Liver (tissue), 9 donors: Measurements from ENCODE around the gene FRYL. TPM values are rescaled to one million over a fixed set of nuclear protein-coding genes. Genes with fewer than 3 reads are reported as not detected.

Source experiments
- DNase-seq: peaks from one replicate; pipeline ENCODE4 v3.0.0-alpha.2; 2017; ENCODE audit warnings: low spot score
- H3K27ac ChIP-seq, 2 donors: one replicate each; pipeline ENCODE4 v1.7.0; 2013; ENCODE audit warnings: inconsistent platforms in 2 of 2, low read length in 2 of 2, control low read depth in 1 of 2, low read depth in 1 of 2, mild to moderate bottlenecking in 1 of 2
- H3K27me3 ChIP-seq, 4 donors: one replicate each; pipeline versions ENCODE4 v1.6.1 to v1.7.0; 2013; ENCODE audit warnings: low read length in 3 of 4, inconsistent platforms in 1 of 4, mild to moderate bottlenecking in 1 of 4, moderate library complexity in 1 of 4; ENCODE audit not compliant: control insufficient read depth in 4 of 4, insufficient read depth in 4 of 4
- H3K36me3 ChIP-seq, 4 donors: one replicate each; pipeline versions ENCODE4 v1.6.1 to v1.7.0; 2013; ENCODE audit warnings: low read length in 3 of 4, mild to moderate bottlenecking in 3 of 4, low read depth in 1 of 4, moderate library complexity in 1 of 4; ENCODE audit not compliant: control insufficient read depth in 4 of 4, insufficient read depth in 3 of 4
- H3K4me1 ChIP-seq, 4 donors: one replicate each; pipeline versions ENCODE4 v1.6.1 to v1.7.0; 2013; ENCODE audit warnings: low read length in 3 of 4, mild to moderate bottlenecking in 3 of 4, moderate library complexity in 1 of 4; ENCODE audit not compliant: control insufficient read depth in 4 of 4, insufficient read depth in 4 of 4
- H3K4me3 ChIP-seq, 3 donors: one replicate each; pipeline versions ENCODE4 v1.6.1 to v1.7.0; 2013; ENCODE audit warnings: low read length in 3 of 3, control low read depth in 1 of 3, low read depth in 1 of 3, mild to moderate bottlenecking in 1 of 3
- H3K9ac ChIP-seq, 2 donors: one replicate each; pipeline ENCODE4 v1.7.0; 2013; ENCODE audit warnings: low read length in 2 of 2, mild to moderate bottlenecking in 2 of 2, moderate library complexity in 2 of 2, control low read depth in 1 of 2, low read depth in 1 of 2
- H3K9me3 ChIP-seq, 4 donors: one replicate each; pipeline versions ENCODE4 v1.6.1 to v1.7.0; 2013; ENCODE audit warnings: low read length in 3 of 4; ENCODE audit not compliant: control insufficient read depth in 4 of 4
- EGR1 ChIP-seq, 2 donors: IDR thresholded peaks; 2 replicates each; pipeline ENCODE4 v1.6.1; 2016 to 2018; ENCODE audit warnings: antibody characterized with exemption in 2 of 2, low read depth in 2 of 2
- FOXA1 ChIP-seq: IDR thresholded peaks from 2 replicates; pipeline ENCODE4 v1.6.1; 2016; ENCODE audit warnings: antibody characterized with exemption
- FOXA2 ChIP-seq: IDR thresholded peaks from 2 replicates; pipeline ENCODE4 v1.6.1; 2016; ENCODE audit warnings: antibody characterized with exemption
- GABPA ChIP-seq, 2 donors: IDR thresholded peaks in 1 of 2; conservative IDR thresholded peaks in 1 of 2; 2 replicates each; pipeline ENCODE4 v1.6.1; 2016; ENCODE audit warnings: antibody characterized with exemption in 2 of 2, mild to moderate bottlenecking in 1 of 2, moderate library complexity in 1 of 2
- HNF4A ChIP-seq, 2 donors: conservative IDR thresholded peaks; 2 replicates each; pipeline ENCODE4 v1.6.1; 2016; ENCODE audit warnings: antibody characterized with exemption in 2 of 2, mild to moderate bottlenecking in 2 of 2
- HNF4G ChIP-seq: IDR thresholded peaks from 2 replicates; pipeline ENCODE4 v1.6.1; 2016; ENCODE audit warnings: antibody characterized with exemption
- JUND ChIP-seq, 2 donors: IDR thresholded peaks; 2 replicates each; pipeline ENCODE4 v1.6.1; 2016; ENCODE audit warnings: antibody characterized with exemption in 2 of 2
- NR2F2 ChIP-seq: IDR thresholded peaks from 2 replicates; pipeline ENCODE4 v1.6.1; 2016; ENCODE audit warnings: antibody characterized with exemption
- RAD21 ChIP-seq, 2 donors: IDR thresholded peaks; 2 replicates each; pipeline ENCODE4 v1.6.1; 2016; ENCODE audit warnings: antibody characterized with exemption in 2 of 2, mild to moderate bottlenecking in 2 of 2
- RXRA ChIP-seq, 2 donors: IDR thresholded peaks; 2 replicates each; pipeline ENCODE4 v1.6.1; 2017 to 2018; ENCODE audit warnings: antibody characterized with exemption in 2 of 2, mild to moderate bottlenecking in 1 of 2
- SP1 ChIP-seq: IDR thresholded peaks from 2 replicates; pipeline ENCODE4 v1.6.1; 2018; ENCODE audit warnings: antibody characterized with exemption, mild to moderate bottlenecking
- TAF1 ChIP-seq: conservative IDR thresholded peaks from 2 replicates; pipeline ENCODE4 v1.6.1; 2016; ENCODE audit warnings: antibody characterized with exemption, mild to moderate bottlenecking
- YY1 ChIP-seq: IDR thresholded peaks from 2 replicates; pipeline ENCODE4 v1.6.1; 2016; ENCODE audit warnings: antibody characterized with exemption, mild to moderate bottlenecking
- WGBS: extraction: QIAGEN DNeasy Blood & Tissue Kit; methylation state at CpG from one replicate; pipeline ENCODE4 v1.1.7; 2013; 5-methylcytosine and 5-hydroxymethylcytosine counted together
- polyA plus RNA-seq, 2 donors: library from polyadenylated mRNA; stranded (reverse) in 1 of 2; unstranded in 1 of 2; fragments of 200-250 nt in 1 of 2; fragments of >200 nt in 1 of 2; fragmentation: Nextera tagmentation in 1 of 2; extraction: Ambion mirVana in 1 of 2; gene quantifications; one replicate each; pipeline versions ENCODE4 v1.2.1 to v1.2.3, GENCODE V29; 2013 to 2015
- total RNA-seq, 2 donors: library from RNA; depleted of rRNA; stranded (reverse); fragments of >200 nt; gene quantifications; one replicate each; pipeline ENCODE4 v1.2.3, GENCODE V29; 2014
- TF ChIP-seq, protein P1 (sequence below): IDR thresholded peaks from 2 replicates; pipeline ENCODE4 v1.6.1; 2016; ENCODE audit warnings: antibody characterized with exemption
- TF ChIP-seq, protein P2 (sequence below): IDR thresholded peaks from 2 replicates; pipeline ENCODE4 v1.6.1; 2016; ENCODE audit warnings: antibody characterized with exemption
- TF ChIP-seq, protein P3 (sequence below): IDR thresholded peaks from 2 replicates; pipeline ENCODE4 v1.6.1; 2016; ENCODE audit warnings: antibody characterized with exemption
- TF ChIP-seq, protein P4 (sequence below): fragments of 150-350 bp; IDR thresholded peaks from 2 replicates; pipeline ENCODE4 v1.5.1; 2017; ENCODE audit warnings: improper control_type of control experiment, low read depth, low read length; ENCODE audit not compliant: missing input control
- TF ChIP-seq, protein P5 (sequence below): IDR thresholded peaks from 2 replicates; pipeline ENCODE4 v1.6.1; 2016; ENCODE audit warnings: antibody characterized with exemption, mild to moderate bottlenecking
- donor health status: healthy.
- donor health status: healthy.
- donor health status: healthy.
- donor health status: healthy.
- donor health status: healthy.

Gene FRYL
- total and polyA plus RNA-seq, 4 donors: 5.3 to 79.0 (median 27.2) TPM

DNA sequence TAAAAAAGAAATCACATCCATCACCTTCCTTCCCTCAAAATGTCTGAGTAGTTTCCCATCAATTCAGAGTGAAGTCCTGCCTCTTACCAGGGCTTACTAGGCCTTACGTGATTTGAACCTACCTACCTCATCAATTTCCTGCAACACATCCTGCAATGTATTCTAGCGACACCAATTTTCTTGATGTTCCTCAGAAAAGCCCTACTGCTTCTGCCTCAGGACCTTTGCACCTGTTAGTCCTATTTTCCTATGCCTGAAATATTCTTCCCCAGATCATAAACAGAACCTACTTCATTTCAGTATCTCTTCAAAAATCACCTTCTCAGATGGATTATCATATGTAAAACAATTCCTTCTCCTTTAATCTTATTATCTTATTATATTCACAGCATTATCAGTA is 237.2 kb downstream of the FRYL start (continued):
- TF ChIP-seq, protein P1, sequence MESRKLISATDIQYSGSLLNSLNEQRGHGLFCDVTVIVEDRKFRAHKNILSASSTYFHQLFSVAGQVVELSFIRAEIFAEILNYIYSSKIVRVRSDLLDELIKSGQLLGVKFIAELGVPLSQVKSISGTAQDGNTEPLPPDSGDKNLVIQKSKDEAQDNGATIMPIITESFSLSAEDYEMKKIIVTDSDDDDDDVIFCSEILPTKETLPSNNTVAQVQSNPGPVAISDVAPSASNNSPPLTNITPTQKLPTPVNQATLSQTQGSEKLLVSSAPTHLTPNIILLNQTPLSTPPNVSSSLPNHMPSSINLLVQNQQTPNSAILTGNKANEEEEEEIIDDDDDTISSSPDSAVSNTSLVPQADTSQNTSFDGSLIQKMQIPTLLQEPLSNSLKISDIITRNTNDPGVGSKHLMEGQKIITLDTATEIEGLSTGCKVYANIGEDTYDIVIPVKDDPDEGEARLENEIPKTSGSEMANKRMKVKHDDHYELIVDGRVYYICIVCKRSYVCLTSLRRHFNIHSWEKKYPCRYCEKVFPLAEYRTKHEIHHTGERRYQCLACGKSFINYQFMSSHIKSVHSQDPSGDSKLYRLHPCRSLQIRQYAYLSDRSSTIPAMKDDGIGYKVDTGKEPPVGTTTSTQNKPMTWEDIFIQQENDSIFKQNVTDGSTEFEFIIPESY: no peak
- TF ChIP-seq, protein P2, sequence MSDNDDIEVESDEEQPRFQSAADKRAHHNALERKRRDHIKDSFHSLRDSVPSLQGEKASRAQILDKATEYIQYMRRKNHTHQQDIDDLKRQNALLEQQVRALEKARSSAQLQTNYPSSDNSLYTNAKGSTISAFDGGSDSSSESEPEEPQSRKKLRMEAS: no peak
- TF ChIP-seq NR2F2 (no peak), EGR1 (IDR thresholded peaks at IDR 0.05; ENCODE audit: low read depth in 2 of 2) (no peak), FOXA1 (no peak), RAD21 (IDR thresholded peaks at IDR 0.05) (no peak)
- TF ChIP-seq, protein P3, sequence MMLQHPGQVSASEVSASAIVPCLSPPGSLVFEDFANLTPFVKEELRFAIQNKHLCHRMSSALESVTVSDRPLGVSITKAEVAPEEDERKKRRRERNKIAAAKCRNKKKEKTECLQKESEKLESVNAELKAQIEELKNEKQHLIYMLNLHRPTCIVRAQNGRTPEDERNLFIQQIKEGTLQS: no peak

DNA sequence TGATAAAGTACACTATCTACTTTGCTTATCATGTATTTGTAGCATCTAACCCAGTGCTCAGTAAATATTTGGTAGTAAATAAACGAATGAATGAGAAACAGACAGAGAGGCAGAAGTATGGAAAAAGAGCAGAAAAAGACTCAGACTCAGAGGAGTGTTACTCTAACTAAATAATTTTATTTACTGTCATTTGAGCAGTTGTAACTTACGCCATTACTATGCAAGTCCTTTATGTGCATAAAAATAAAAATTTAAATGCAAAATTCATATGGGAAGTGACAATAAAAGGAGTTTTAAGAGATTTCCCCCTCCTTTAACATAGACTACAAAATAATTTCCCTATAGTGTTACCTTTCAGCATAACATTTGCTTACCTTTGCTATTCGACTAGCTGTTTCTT is 240.5 kb downstream of the FRYL start:
- peaks cover 1 to 22% (median 18%) of the 10 kb centered on the region in 4 donors for H3K36me3 ChIP-seq

More for the DNA sequence above, 240.5 kb downstream of the FRYL start:
- no peaks in the 10 kb centered on the region for H3K27me3 ChIP-seq
- H3K4me3 ChIP-seq: no peak overlapping the region
- H3K9me3 ChIP-seq: no peaks in the 10 kb centered on the region
- H3K27ac ChIP-seq: no peak overlapping the region
- TF ChIP-seq GABPA (IDR thresholded peaks at IDR 0.05 in 1 of 2, conservative IDR thresholded peaks at IDR 0.05 in 1 of 2) (no peak), NR2F2 (no peak), FOXA1 (no peak), JUND (IDR thresholded peaks at IDR 0.05) (no peak), RAD21 (IDR thresholded peaks at IDR 0.05) (no peak), HNF4A (conservative IDR thresholded peaks at IDR 0.05) (no peak), SP1 (no peak), HNF4G (no peak), EGR1 (IDR thresholded peaks at IDR 0.05; ENCODE audit: low read depth in 2 of 2) (no peak), FOXA2 (no peak), YY1 (no peak), TAF1 (no peak), RXRA (IDR thresholded peaks at IDR 0.05) (no peak)
- TF ChIP-seq, protein P2: no peak
- TF ChIP-seq, protein P4, sequence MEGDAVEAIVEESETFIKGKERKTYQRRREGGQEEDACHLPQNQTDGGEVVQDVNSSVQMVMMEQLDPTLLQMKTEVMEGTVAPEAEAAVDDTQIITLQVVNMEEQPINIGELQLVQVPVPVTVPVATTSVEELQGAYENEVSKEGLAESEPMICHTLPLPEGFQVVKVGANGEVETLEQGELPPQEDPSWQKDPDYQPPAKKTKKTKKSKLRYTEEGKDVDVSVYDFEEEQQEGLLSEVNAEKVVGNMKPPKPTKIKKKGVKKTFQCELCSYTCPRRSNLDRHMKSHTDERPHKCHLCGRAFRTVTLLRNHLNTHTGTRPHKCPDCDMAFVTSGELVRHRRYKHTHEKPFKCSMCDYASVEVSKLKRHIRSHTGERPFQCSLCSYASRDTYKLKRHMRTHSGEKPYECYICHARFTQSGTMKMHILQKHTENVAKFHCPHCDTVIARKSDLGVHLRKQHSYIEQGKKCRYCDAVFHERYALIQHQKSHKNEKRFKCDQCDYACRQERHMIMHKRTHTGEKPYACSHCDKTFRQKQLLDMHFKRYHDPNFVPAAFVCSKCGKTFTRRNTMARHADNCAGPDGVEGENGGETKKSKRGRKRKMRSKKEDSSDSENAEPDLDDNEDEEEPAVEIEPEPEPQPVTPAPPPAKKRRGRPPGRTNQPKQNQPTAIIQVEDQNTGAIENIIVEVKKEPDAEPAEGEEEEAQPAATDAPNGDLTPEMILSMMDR: no peak
- TF ChIP-seq, protein P3: no peak
- TF ChIP-seq, protein P1: no peak
- TF ChIP-seq, protein P5, sequence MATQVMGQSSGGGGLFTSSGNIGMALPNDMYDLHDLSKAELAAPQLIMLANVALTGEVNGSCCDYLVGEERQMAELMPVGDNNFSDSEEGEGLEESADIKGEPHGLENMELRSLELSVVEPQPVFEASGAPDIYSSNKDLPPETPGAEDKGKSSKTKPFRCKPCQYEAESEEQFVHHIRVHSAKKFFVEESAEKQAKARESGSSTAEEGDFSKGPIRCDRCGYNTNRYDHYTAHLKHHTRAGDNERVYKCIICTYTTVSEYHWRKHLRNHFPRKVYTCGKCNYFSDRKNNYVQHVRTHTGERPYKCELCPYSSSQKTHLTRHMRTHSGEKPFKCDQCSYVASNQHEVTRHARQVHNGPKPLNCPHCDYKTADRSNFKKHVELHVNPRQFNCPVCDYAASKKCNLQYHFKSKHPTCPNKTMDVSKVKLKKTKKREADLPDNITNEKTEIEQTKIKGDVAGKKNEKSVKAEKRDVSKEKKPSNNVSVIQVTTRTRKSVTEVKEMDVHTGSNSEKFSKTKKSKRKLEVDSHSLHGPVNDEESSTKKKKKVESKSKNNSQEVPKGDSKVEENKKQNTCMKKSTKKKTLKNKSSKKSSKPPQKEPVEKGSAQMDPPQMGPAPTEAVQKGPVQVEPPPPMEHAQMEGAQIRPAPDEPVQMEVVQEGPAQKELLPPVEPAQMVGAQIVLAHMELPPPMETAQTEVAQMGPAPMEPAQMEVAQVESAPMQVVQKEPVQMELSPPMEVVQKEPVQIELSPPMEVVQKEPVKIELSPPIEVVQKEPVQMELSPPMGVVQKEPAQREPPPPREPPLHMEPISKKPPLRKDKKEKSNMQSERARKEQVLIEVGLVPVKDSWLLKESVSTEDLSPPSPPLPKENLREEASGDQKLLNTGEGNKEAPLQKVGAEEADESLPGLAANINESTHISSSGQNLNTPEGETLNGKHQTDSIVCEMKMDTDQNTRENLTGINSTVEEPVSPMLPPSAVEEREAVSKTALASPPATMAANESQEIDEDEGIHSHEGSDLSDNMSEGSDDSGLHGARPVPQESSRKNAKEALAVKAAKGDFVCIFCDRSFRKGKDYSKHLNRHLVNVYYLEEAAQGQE: no peak
- no peak overlapping the region for H3K9ac ChIP-seq
- 79% methylated on average over 3 of the region's 3 CpGs for whole genome bisulfite sequencing
- DNase-seq: no peak
- peaks cover 0 to 13% (median 9%) of the 10 kb centered on the region in 4 donors for H3K4me1 ChIP-seq
